NB4 (cell line): ENCODE results near the gene ZNF579.

Experiments
- DNase-seq: peaks from one replicate; pipeline ENCODE4 v3.0.0; 2010; ENCODE audit warnings: low read depth
- H3K4me3 ChIP-seq: one replicate; pipeline ENCODE4 v1.5.1; 2011; ENCODE audit warnings: mild to moderate bottlenecking, low read depth, low read length, moderate library complexity
- MYC ChIP-seq: IDR thresholded peaks from 2 replicates; pipeline ENCODE4 v1.6.1; 2011; ENCODE audit warnings: low read depth, low read length
- POLR2A ChIP-seq: IDR thresholded peaks from 2 replicates; pipeline ENCODE4 v1.6.1; 2011; ENCODE audit warnings: mild to moderate bottlenecking; ENCODE audit not compliant: insufficient read length; ENCODE audit errors: extremely low read depth
- TF ChIP-seq, protein P1 (sequence below): IDR thresholded peaks from 2 replicates; pipeline ENCODE4 v1.6.1; 2011; ENCODE audit warnings: low read depth, low read length
- TF ChIP-seq, protein P2 (sequence below): IDR thresholded peaks from one replicate; pipeline ENCODE4 v1.5.1; 2012; ENCODE audit warnings: low read depth, low read length

The ZNF579 gene

GRCh38 chr19:55623130-55623529 lies 42.5 kb upstream of the ZNF579 start:
- no peak for DNase-seq
- no peak overlapping the region for H3K4me3 ChIP-seq
- TF ChIP-seq, protein P1, sequence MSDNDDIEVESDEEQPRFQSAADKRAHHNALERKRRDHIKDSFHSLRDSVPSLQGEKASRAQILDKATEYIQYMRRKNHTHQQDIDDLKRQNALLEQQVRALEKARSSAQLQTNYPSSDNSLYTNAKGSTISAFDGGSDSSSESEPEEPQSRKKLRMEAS = no peak
- TF ChIP-seq, protein P2, sequence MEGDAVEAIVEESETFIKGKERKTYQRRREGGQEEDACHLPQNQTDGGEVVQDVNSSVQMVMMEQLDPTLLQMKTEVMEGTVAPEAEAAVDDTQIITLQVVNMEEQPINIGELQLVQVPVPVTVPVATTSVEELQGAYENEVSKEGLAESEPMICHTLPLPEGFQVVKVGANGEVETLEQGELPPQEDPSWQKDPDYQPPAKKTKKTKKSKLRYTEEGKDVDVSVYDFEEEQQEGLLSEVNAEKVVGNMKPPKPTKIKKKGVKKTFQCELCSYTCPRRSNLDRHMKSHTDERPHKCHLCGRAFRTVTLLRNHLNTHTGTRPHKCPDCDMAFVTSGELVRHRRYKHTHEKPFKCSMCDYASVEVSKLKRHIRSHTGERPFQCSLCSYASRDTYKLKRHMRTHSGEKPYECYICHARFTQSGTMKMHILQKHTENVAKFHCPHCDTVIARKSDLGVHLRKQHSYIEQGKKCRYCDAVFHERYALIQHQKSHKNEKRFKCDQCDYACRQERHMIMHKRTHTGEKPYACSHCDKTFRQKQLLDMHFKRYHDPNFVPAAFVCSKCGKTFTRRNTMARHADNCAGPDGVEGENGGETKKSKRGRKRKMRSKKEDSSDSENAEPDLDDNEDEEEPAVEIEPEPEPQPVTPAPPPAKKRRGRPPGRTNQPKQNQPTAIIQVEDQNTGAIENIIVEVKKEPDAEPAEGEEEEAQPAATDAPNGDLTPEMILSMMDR = no peak
- TF ChIP-seq MYC (no peak), POLR2A (no peak)

DNA sequence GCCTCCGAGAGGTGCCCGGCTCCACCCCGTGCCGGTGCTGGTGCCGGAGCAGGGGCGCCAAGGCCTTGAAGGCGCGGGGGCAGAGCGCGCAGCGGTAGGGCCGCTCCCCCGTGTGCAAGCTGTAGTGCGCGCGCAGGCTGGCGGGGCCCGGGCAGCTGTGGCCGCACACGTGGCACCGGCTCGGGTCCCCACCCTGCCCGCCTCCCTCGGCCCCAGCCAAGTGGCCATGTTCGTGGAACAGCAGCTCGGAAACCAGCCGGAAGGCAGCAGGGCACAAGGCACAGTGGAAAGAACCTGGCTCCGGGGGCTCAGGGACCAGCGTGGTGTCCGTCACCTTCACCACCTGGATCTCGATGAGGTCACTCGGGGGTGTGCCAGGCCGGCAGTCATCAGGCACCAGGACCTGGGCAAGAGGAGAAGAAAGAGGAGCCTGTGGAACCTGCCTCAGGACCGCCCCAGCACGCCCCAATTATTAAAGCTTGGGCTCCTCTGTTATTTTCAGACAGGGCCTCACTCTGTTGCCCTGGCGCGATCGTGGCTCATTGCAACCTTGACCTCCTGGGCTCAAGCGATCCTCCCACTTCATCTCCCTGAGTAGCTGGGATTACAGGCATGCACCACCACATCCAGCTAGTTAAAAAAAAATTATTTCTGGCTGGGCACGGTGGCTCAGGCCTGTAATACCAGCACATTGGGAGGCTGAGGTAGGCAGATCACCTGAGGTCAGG lies 41.8 kb upstream of the ZNF579 start:
- no peak overlapping the region for H3K4me3 ChIP-seq
- TF ChIP-seq, protein P2 = no peak
- TF ChIP-seq MYC (peak; percentile 66), POLR2A (no peak)
- TF ChIP-seq, protein P1 = peak; percentile 83
- DNase-seq = peak; percentile 72

GRCh38 chr19:55621673-55622231 lies 41.1 kb upstream of the ZNF579 start:
- TF ChIP-seq POLR2A (no peak), MYC (no peak)
- TF ChIP-seq, protein P1 = no peak
- TF ChIP-seq, protein P2 = no peak
- DNase-seq = peak; percentile 77
- H3K4me3 ChIP-seq = no peak overlapping the region

- DNase-seq = peak; percentile 59
- H3K4me3 ChIP-seq = peak overlapping the region; percentile 25
- TF ChIP-seq POLR2A (no peak), MYC (no peak)
- TF ChIP-seq, protein P2 = no peak
These were observed 40.6 kb upstream of the ZNF579 start for GRCh38 chr19:55621205-55621672.

DNA sequence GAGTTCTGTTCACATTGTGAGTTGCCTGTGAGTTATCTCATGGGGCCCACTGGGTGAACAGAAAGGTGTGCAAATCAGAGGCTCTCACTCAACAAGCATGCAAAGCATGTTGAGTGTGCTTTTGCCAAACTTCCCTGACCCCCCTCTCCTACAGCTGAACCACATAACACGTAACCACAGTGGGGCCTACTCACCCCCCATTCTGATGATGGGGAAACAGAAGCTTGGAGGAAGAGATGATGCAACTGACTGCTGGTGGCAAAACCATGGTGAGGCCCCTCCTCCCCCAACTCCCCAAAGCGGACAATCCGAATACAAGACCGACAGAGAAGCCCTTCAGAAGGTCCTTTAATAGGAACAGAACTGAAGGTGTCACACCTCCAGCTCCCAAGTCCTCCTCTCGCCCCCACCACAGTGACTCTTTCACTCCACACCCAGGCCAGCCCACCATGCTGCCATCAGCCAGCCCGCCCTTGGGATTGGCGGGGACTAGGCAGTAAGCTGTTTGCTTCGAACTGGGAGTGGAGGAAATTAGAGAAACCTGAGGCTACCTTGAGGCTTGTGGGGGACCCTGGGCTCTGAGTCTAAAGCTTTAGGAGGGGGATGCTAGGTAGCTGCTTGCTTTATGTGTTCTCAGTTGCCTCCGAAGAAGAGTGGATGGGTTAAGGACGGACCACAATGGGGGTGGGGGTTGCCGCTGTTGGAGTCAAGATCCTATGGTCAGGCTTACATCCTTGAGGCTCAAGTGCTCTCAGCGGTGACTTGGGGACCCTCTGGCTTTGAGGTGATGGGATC lies 40.0 kb upstream of the ZNF579 start:
- no peak overlapping the region for H3K4me3 ChIP-seq
- DNase-seq = peak; percentile 91
- TF ChIP-seq, protein P1 = peak; percentile 53; the same call in 1 of the 2 replicates
- TF ChIP-seq, protein P2 = no peak
- TF ChIP-seq POLR2A (no peak), MYC (peak; percentile 45)
